Aorta (tissue), 5 donors: ENCODE data around the gene RAD51. TPM values are rescaled to one million over a fixed set of nuclear protein-coding genes. Genes with fewer than 3 reads are reported as not detected.

Source experiments
- ATAC-seq: fragments of 200-7000 bp; cut with Tn5 transposase; one replicate; pipeline ENCODE4 v1.9.1; 2022; ENCODE audit warnings: moderate library complexity; ENCODE audit not compliant: low FRiP score
- DNase-seq, 2 donors: peaks; one replicate each; pipeline ENCODE4 v3.0.0-alpha.2; 2020
- H3K27ac ChIP-seq, 2 donors: one replicate each; pipeline ENCODE4 v1.5.1; 2013; ENCODE audit warnings: low read length in 2 of 2, mild to moderate bottlenecking in 2 of 2, moderate library complexity in 2 of 2, control low read depth in 1 of 2, inconsistent platforms in 1 of 2, low read depth in 1 of 2
- H3K27me3 ChIP-seq, 2 donors: one replicate each; pipeline ENCODE4 v1.6.1; 2013; ENCODE audit warnings: control low read depth in 1 of 2, low read length in 1 of 2, mild to moderate bottlenecking in 1 of 2, moderate library complexity in 1 of 2; ENCODE audit not compliant: insufficient read depth in 2 of 2, control insufficient read depth in 1 of 2
- H3K36me3 ChIP-seq, 2 donors: one replicate each; pipeline ENCODE4 v1.6.1; 2013; ENCODE audit warnings: control low read depth in 1 of 2, low read length in 1 of 2, mild to moderate bottlenecking in 1 of 2; ENCODE audit not compliant: insufficient read depth in 2 of 2, control insufficient read depth in 1 of 2
- H3K4me1 ChIP-seq, 2 donors: one replicate each; pipeline ENCODE4 v1.6.1; 2013; ENCODE audit warnings: low read length in 2 of 2, control low read depth in 1 of 2, mild to moderate bottlenecking in 1 of 2, moderate library complexity in 1 of 2; ENCODE audit not compliant: insufficient read depth in 2 of 2, control insufficient read depth in 1 of 2
- H3K4me3 ChIP-seq, 2 donors: one replicate each; pipeline ENCODE4 v1.5.1; 2013; ENCODE audit warnings: low read length in 2 of 2, control low read depth in 1 of 2, mild to moderate bottlenecking in 1 of 2
- H3K9me3 ChIP-seq: one replicate; pipeline ENCODE4 v1.6.1; 2013; ENCODE audit warnings: mild to moderate bottlenecking, low read length; ENCODE audit not compliant: control insufficient read depth
- WGBS, 2 donors: extraction: QIAGEN DNeasy Blood & Tissue Kit; methylation state at CpG; one replicate each; pipeline ENCODE4 v1.1.7; 2013; 5-methylcytosine and 5-hydroxymethylcytosine counted together
- intact Hi-C, 2 donors: fragments of 100-400 bp; cut with DNase I; formaldehyde crosslinking; loops; one replicate each; pipeline versions ENCODE4 v1.14.2 to v1.15.0; 2022
- polyA plus RNA-seq, 2 donors: library from polyadenylated mRNA; stranded (reverse); fragments of 200-250 nt; gene quantifications; one replicate each; pipeline ENCODE4 v1.2.3, GENCODE V29; 2013
- total RNA-seq, 2 donors: library from RNA; stranded (reverse); fragmentation: NEBNext Ultra II Directional; extraction: Animal tissue kit (Norgen Biotek cat#: 25700); gene quantifications; one replicate each; pipeline ENCODE4 v1.2.1, GENCODE V29; 2021
- donor health status: healthy with polysubstance abuse.
- donor health status: Bipolar disorder and iron deficiency.
- donor health status: DM: no; HTN: no; CAD: no.
- donor health status: DM: no; HTN: no; CAD: no.
- donor health status: DM: yes; HTN: yes; CAD: no.

RAD51 gene
- total and polyA plus RNA-seq, 4 donors = 0.33 to 0.87 (median 0.46) TPM

GRCh38 chr15:40775740-40776536, 81.0 kb downstream of the RAD51 start:
- intact Hi-C loops = no loop called here
- no peak overlapping the region for H3K27ac ChIP-seq
- H3K36me3 ChIP-seq = peaks cover 0 to 2% of the 10 kb centered on the region in 2 donors

GRCh38 chr15:40776537-40777141, 81.7 kb downstream of the RAD51 start:
- intact Hi-C loops = no loop called here
- ATAC-seq (peak; percentile 39), DNase-seq (peak; percentile 68 to 70)
- Histone ChIP-seq H3K27ac (no peak overlapping the region), H3K9me3 (no peaks in the 10 kb centered on the region), H3K4me1 (no peaks in the 10 kb centered on the region), H3K36me3 (peaks cover 0 to 2% of the 10 kb centered on the region in 2 donors), H3K4me3 (no peak overlapping the region), H3K27me3 (no peaks in the 10 kb centered on the region)
- 64% methylated on average over 11 of the region's 11 CpGs for WGBS, 2 donors

More at GRCh38 chr15:40775740-40776536, 81.0 kb downstream of the RAD51 start:
- no peaks in the 10 kb centered on the region for H3K27me3 ChIP-seq
- peak in 1 of 2 donors; percentile 55 for DNase-seq
- no peak for ATAC-seq
- no peak overlapping the region for H3K4me3 ChIP-seq
- no peaks in the 10 kb centered on the region for H3K9me3 ChIP-seq
- WGBS, 2 donors = 93% methylated on average over 14 of the region's 14 CpGs
- H3K4me1 ChIP-seq = no peaks in the 10 kb centered on the region

Other genes starting within 250 kb of the RAD51 start
- 10 to 100 TPM; 14.0 to 21.4 TPM for gene CHST14, start 224.2 kb upstream of the RAD51 start, total RNA-seq
- 10 to 100 TPM in 1 of 2 donors, 1 to 10 TPM in 1; 2.8 to 15.6 TPM for gene CHST14, start 224.2 kb upstream of the RAD51 start, polyA plus RNA-seq
- 10 to 100 TPM; 32.0 to 34.0 TPM for gene CCDC32, start 130.1 kb upstream of the RAD51 start, total RNA-seq
- 10 to 100 TPM; 18.8 to 27.4 TPM for gene CCDC32, start 130.1 kb upstream of the RAD51 start, polyA plus RNA-seq
- 1 to 10 TPM; 4.8 to 6.1 TPM for gene RPUSD2, start 125.9 kb upstream of the RAD51 start, total RNA-seq
- 1 to 10 TPM; 3.4 to 4.4 TPM for gene RPUSD2, start 125.9 kb upstream of the RAD51 start, polyA plus RNA-seq
- gene KNL1, start 100.9 kb upstream of the RAD51 start, total RNA-seq = 1 to 10 TPM in 1 of 2 donors, under 1 TPM in 1; 0.42 to 1.6 TPM
- gene KNL1, start 100.9 kb upstream of the RAD51 start, polyA plus RNA-seq = under 1 TPM; 0.03 to 0.50 TPM
- 10 to 100 TPM; 21.1 to 29.1 TPM for gene RMDN3, start 60.1 kb downstream of the RAD51 start, total RNA-seq
- gene RMDN3, start 60.1 kb downstream of the RAD51 start, polyA plus RNA-seq = 10 to 100 TPM; 27.3 to 29.2 TPM
- 1 to 10 TPM; 4.5 to 7.7 TPM for gene GCHFR, start 68.9 kb downstream of the RAD51 start, total RNA-seq
- 10 to 100 TPM; 21.0 to 48.2 TPM for gene GCHFR, start 68.9 kb downstream of the RAD51 start, polyA plus RNA-seq
- under 1 TPM; 0.19 to 0.87 TPM for gene C15orf62, start 74.8 kb downstream of the RAD51 start, total RNA-seq
- gene C15orf62, start 74.8 kb downstream of the RAD51 start, polyA plus RNA-seq = under 1 TPM in 1 of 2 donors, not detected in 1; 0.97 TPM
- 10 to 100 TPM in 1 of 2 donors, 1 to 10 TPM in 1; 9.3 to 17.4 TPM for gene ZFYVE19, start 111.9 kb downstream of the RAD51 start, total RNA-seq
- 10 to 100 TPM; 14.5 to 48.0 TPM for gene ZFYVE19, start 111.9 kb downstream of the RAD51 start, polyA plus RNA-seq
- 10 to 100 TPM; 29.4 to 34.7 TPM for gene DNAJC17, start 112.3 kb downstream of the RAD51 start, total RNA-seq
- 10 to 100 TPM; 20.5 to 75.9 TPM for gene DNAJC17, start 112.3 kb downstream of the RAD51 start, polyA plus RNA-seq
- gene PPP1R14D, start 133.5 kb downstream of the RAD51 start, total RNA-seq = not detected
- gene PPP1R14D, start 133.5 kb downstream of the RAD51 start, polyA plus RNA-seq = 10 to 100 TPM in 1 of 2 donors, not detected in 1; 22.3 TPM
- 1 to 10 TPM; 2.4 to 3.9 TPM for gene SPINT1, start 148.9 kb downstream of the RAD51 start, total RNA-seq
- 10 to 100 TPM in 1 of 2 donors, 1 to 10 TPM in 1; 1.9 to 15.5 TPM for gene SPINT1, start 148.9 kb downstream of the RAD51 start, polyA plus RNA-seq
- gene RHOV, start 179.1 kb downstream of the RAD51 start, total RNA-seq = under 1 TPM; 0.19 to 0.30 TPM
- under 1 TPM in 1 of 2 donors, not detected in 1; 0.15 TPM for gene RHOV, start 179.1 kb downstream of the RAD51 start, polyA plus RNA-seq
- gene VPS18, start 199.3 kb downstream of the RAD51 start, total RNA-seq = 10 to 100 TPM; 18.6 to 22.5 TPM
- 10 to 100 TPM in 1 of 2 donors, 1 to 10 TPM in 1; 5.5 to 10.3 TPM for gene VPS18, start 199.3 kb downstream of the RAD51 start, polyA plus RNA-seq
- 10 to 100 TPM in 1 of 2 donors, 1 to 10 TPM in 1; 9.7 to 28.4 TPM for gene DLL4, start 234.2 kb downstream of the RAD51 start, total RNA-seq
- under 1 TPM; 0.20 to 0.38 TPM for gene DLL4, start 234.2 kb downstream of the RAD51 start, polyA plus RNA-seq